ENCODE results near the gene SH3PXD2A.

SH3PXD2A gene

GRCh38 chr10:103578782-103579382, 276.5 kb downstream of the SH3PXD2A start:
- H3K4me1 ChIP-seq (ENCODE audit: low read depth, poor library complexity, severe bottlenecking) = no peaks in the 10 kb centered on the region
- no peaks in the 10 kb centered on the region for H3K27me3 ChIP-seq (ENCODE audit: insufficient read depth, low read depth)
- H2AFZ ChIP-seq (ENCODE audit: low read depth) = no peak overlapping the region
- H3K36me3 ChIP-seq (ENCODE audit: insufficient read depth) = no peaks in the 10 kb centered on the region
- no peak overlapping the region for H3K4me2 ChIP-seq
- H3K27ac ChIP-seq = no peak overlapping the region
- H3K9ac ChIP-seq = no peak overlapping the region
- no peaks in the 10 kb centered on the region for H3K79me2 ChIP-seq (ENCODE audit: insufficient read depth, low read depth)
- no peak for TF ChIP-seq CTCF (conservative IDR thresholded peaks at IDR 0.05; ENCODE audit: low read depth, low read length)
- H4K20me1 ChIP-seq (ENCODE audit: insufficient read depth) = no peaks in the 10 kb centered on the region
- no peak overlapping the region for H3K4me3 ChIP-seq (IDR thresholded peaks at IDR 0.05; ENCODE audit: insufficient read depth, low read depth, low read length)

- H3K4me1 ChIP-seq (ENCODE audit: low read depth, poor library complexity, severe bottlenecking) = no peaks in the 10 kb centered on the region
- no peaks in the 10 kb centered on the region for H3K27me3 ChIP-seq (ENCODE audit: insufficient read depth, low read depth)
- TF ChIP-seq CTCF (conservative IDR thresholded peaks at IDR 0.05; ENCODE audit: low read depth, low read length) = no peak
- H3K4me2 ChIP-seq = no peak overlapping the region
- H3K36me3 ChIP-seq (ENCODE audit: insufficient read depth) = no peaks in the 10 kb centered on the region
- no peak overlapping the region for H3K4me3 ChIP-seq (IDR thresholded peaks at IDR 0.05; ENCODE audit: insufficient read depth, low read depth, low read length)
- no peak overlapping the region for H2AFZ ChIP-seq (ENCODE audit: low read depth)
- no peaks in the 10 kb centered on the region for H3K79me2 ChIP-seq (ENCODE audit: insufficient read depth, low read depth)
- no peak overlapping the region for H3K27ac ChIP-seq
- no peaks in the 10 kb centered on the region for H4K20me1 ChIP-seq (ENCODE audit: insufficient read depth)
- H3K9ac ChIP-seq = no peak overlapping the region
These were observed 278.5 kb downstream of the SH3PXD2A start for GRCh38 chr10:103576862-103577261.

- H3K4me3 ChIP-seq (IDR thresholded peaks at IDR 0.05; ENCODE audit: insufficient read depth, low read depth, low read length) = no peak overlapping the region
- H3K79me2 ChIP-seq (ENCODE audit: insufficient read depth, low read depth) = no peaks in the 10 kb centered on the region
- H3K27ac ChIP-seq = no peak overlapping the region
- no peak overlapping the region for H3K4me2 ChIP-seq
- H3K9ac ChIP-seq = no peak overlapping the region
- TF ChIP-seq CTCF (conservative IDR thresholded peaks at IDR 0.05; ENCODE audit: low read depth, low read length) = no peak
- H3K36me3 ChIP-seq (ENCODE audit: insufficient read depth) = no peaks in the 10 kb centered on the region
- no peak overlapping the region for H2AFZ ChIP-seq (ENCODE audit: low read depth)
- H3K27me3 ChIP-seq (ENCODE audit: insufficient read depth, low read depth) = no peaks in the 10 kb centered on the region
- H3K4me1 ChIP-seq (ENCODE audit: low read depth, poor library complexity, severe bottlenecking) = no peaks in the 10 kb centered on the region
- no peaks in the 10 kb centered on the region for H4K20me1 ChIP-seq (ENCODE audit: insufficient read depth)
These were observed 279.3 kb downstream of the SH3PXD2A start for GRCh38 chr10:103576076-103576471.

GRCh38 chr10:103575416-103576075, 279.8 kb downstream of the SH3PXD2A start:
- no peaks in the 10 kb centered on the region for H3K4me1 ChIP-seq (ENCODE audit: low read depth, poor library complexity, severe bottlenecking)
- H3K27me3 ChIP-seq (ENCODE audit: insufficient read depth, low read depth) = no peaks in the 10 kb centered on the region

More at GRCh38 chr10:103575416-103576075, 279.8 kb downstream of the SH3PXD2A start:
- H3K27ac ChIP-seq = no peak overlapping the region
- no peaks in the 10 kb centered on the region for H4K20me1 ChIP-seq (ENCODE audit: insufficient read depth)
- no peak overlapping the region for H3K4me2 ChIP-seq
- H3K79me2 ChIP-seq (ENCODE audit: insufficient read depth, low read depth) = no peaks in the 10 kb centered on the region
- H3K4me3 ChIP-seq (IDR thresholded peaks at IDR 0.05; ENCODE audit: insufficient read depth, low read depth, low read length) = no peak overlapping the region
- no peak overlapping the region for H3K9ac ChIP-seq
- no peak for TF ChIP-seq CTCF (conservative IDR thresholded peaks at IDR 0.05; ENCODE audit: low read depth, low read length)
- no peak overlapping the region for H2AFZ ChIP-seq (ENCODE audit: low read depth)
- H3K36me3 ChIP-seq (ENCODE audit: insufficient read depth) = no peaks in the 10 kb centered on the region

All from KMS-11 (cell line).